RWPE1 (cell line): ENCODE measurements around the gene TSEN54.
"Not testable (repeated sequence)": the region's sequence is repeated elsewhere in the genome, so short reads cannot be mapped to it uniquely, and the experiment has no call there.

Source experiments
- CTCF ChIA-PET: fragments of 350-600 bp; sonication (Branson Sonifier 250); formaldehyde crosslinking; extraction: SDS; loops from one replicate; lab custom pipeline; 2021; lab: Yijun Ruan, JAX
- POLR2A ChIA-PET: fragments of 400-600 bp; formaldehyde crosslinking; extraction: SDS; loops from one replicate; lab custom pipeline; 2020; ENCODE audit warnings: antibody characterized with exemption; ENCODE audit not compliant: low non-redundant PET; lab: Yijun Ruan, JAX
- DNase-seq: peaks from one replicate; pipeline ENCODE4 v3.0.0; 2012; ENCODE audit warnings: low spot score
- H3K27ac ChIP-seq: fragments of 450-650 bp; 2 replicates; pipeline ENCODE4 v1.5.1; 2017
- CTCF ChIP-seq: fragments of 450-650 bp; conservative IDR thresholded peaks from 2 replicates; pipeline ENCODE4 v1.5.1; 2017; ENCODE audit warnings: low read depth, mild to moderate bottlenecking

Gene TSEN54

GRCh38 chr17:75515496-75516254 is 653 bp upstream of the TSEN54 start, which contains the start of gene CASKIN2:
Gene CASKIN2 (minus strand): TSS chr17:75515537. CDS start chr17:75513804, 1,733 bp downstream.
- ChIA-PET POLR2A (interaction anchor here (0.5 to 1.4 kb wide), 5 partner anchors 9 to 105 kb away, joined by 3 to 13 read pairs (median 3); partner anchors contain the start of gene LLGL2), CTCF (interaction anchor here (0.6 to 1.2 kb wide), 7 partner anchors 49 to 465 kb away, joined by 3 to 4 read pairs (median 4); partner anchors contain the start of gene SMIM5)
- peak; percentile 99 for DNase-seq
- peak; percentile 99 for TF ChIP-seq CTCF
- peak within 1 kb of the TSS; percentile 86 for H3K27ac ChIP-seq

GRCh38 chr17:75516619-75517296 is 430 bp downstream of the TSEN54 start:
- CTCF ChIA-PET: interaction anchor here (0.6 to 1.0 kb wide), 8 partner anchors 48 to 463 kb away, joined by 3 to 6 read pairs (median 4); partner anchors contain the start of gene SMIM5
- H3K27ac ChIP-seq: peak overlapping the region; percentile 86
- no peak for DNase-seq
- POLR2A ChIA-PET: interaction anchor here (0.6 to 1.4 kb wide), 4 partner anchors 8 to 18 kb away, joined by 3 to 13 read pairs (median 4); partner anchors contain the start of gene LLGL2
- no peak for TF ChIP-seq CTCF

- no peak for DNase-seq
- CTCF ChIA-PET: interaction anchor here (0.6 to 1.0 kb wide), 4 partner anchors 117 to 345 kb away, joined by 3 to 10 read pairs (median 6); no protein-coding TSS in a partner anchor
- TF ChIP-seq CTCF: no peak
- POLR2A ChIA-PET: interaction anchor here (1.4 kb wide), 2 partner anchors 8 to 9 kb away, joined by 3 to 13 read pairs; partner anchors contain the start of gene LLGL2
- peak overlapping the region; percentile 86 for H3K27ac ChIP-seq
Measured at GRCh38 chr17:75517297-75517865, 1.1 kb downstream of the TSEN54 start.

- POLR2A ChIA-PET: no interaction called here
- no peak for DNase-seq
Measured at GRCh38 chr17:75518201-75518600, 1.9 kb downstream of the TSEN54 start.

GRCh38 chr17:75518983-75519537 is 2.7 kb downstream of the TSEN54 start:
- CTCF ChIA-PET: interaction anchor here (0.6 to 0.8 kb wide), 5 partner anchors 17 to 760 kb away, joined by 3 to 4 read pairs (median 4); no protein-coding TSS in a partner anchor
- no peak for DNase-seq
- H3K27ac ChIP-seq: no peak overlapping the region
- POLR2A ChIA-PET: no interaction called here
- no peak for TF ChIP-seq CTCF

More at GRCh38 chr17:75518201-75518600, 1.9 kb downstream of the TSEN54 start:
- CTCF ChIA-PET: interaction anchor here (0.6 to 0.9 kb wide), 5 partner anchors 18 to 761 kb away, joined by 3 to 6 read pairs (median 4); no protein-coding TSS in a partner anchor
- H3K27ac ChIP-seq: no peak overlapping the region
- TF ChIP-seq CTCF: no peak

- POLR2A ChIA-PET, CTCF ChIA-PET, H3K27ac ChIP-seq, DNase-seq: not testable (repeated sequence)
Measured at GRCh38 chr17:75520413-75520812, 4.1 kb downstream of the TSEN54 start.
